Measurements from ENCODE around the gene GSS.
A peak's percentile ranks its signal among the peaks of the same experiment; 100 is the strongest.

GSS gene

DNA sequence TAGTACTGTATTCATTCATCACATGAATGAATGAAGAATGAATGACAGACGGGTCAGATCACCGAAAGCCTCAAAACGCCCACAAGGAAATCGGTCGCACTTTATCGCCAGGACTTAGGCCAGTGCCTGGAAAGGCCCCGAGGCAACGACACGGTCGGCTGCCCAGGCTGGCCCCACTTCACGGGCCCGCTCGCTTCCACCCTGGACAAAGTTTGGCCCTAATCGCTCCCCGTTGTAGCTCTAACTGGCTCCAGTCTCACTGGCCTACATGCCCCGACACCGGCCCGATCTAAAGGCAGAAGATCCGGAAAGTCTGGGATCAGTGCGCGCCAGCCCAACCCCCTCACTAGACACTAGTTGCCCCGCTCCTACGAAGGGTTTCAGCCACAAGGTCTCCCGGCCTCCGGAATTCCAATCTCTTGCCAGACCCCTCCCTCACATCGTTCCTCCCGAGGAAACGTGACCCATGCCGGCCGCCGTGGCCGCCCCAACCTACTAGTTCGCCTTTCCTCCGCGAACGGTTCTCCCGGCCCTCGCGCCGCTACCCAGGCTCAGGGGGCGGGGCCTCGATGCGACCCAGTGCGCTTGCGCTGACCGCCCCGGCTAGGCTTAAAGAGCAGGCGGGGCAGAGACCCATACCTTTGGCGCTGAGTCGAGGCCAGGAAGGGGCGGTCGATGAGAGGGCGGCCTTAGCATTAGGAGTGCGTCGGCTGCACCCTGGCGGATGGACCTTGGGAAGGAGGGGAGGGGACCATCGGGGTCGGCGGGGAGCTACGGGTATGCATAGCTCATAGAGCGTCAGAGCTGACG is at the start of gene GSS, which contains the start of gene MYH7B:
TSS of gene GSS (minus strand) at position 576 of the 810 bp plus-strand sequence. CDS start 3,954 bp downstream, outside the sequence.
TSS of gene MYH7B (plus strand) at position 638 of the 810 bp plus-strand sequence. CDS start 22,138 bp downstream, outside the sequence.
- DNase-seq (ENCODE audit: low spot score): peak; percentile 96

DNA sequence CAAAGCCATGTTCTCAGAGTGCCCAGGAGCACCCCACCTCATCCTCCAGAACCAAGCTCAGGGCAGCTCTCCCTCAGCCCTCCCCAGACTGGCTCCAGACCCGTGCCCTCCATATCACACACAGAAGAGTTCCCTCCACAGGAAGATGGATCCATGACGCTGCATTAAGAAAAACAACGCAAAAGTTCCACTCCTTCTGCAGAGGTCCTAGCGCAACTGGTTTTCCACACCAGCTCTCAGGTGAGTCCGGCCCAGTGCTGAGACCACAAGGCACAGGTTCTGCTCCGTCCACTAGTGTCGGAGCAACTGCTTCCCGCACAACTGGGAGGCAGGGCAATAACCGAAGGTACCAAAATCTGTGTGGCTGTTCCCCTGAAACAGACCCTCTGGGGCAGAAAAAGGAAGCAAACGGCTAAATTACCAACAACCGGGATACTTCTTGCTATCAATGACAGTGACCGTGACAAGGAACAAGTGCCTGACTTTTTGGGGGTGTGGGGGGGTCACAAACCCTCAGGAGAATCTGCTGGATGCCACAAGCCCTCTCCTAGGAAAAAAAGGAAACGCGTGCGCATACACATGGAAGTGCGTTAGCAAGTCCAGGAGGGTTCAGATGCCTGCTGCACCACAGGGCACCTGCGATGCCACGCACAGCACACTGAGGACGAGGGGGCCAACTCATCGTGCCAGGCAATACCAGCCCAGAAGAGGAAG is 49.3 kb upstream of the GSS start:
- DNase-seq (ENCODE audit: low spot score): no peak

DNA sequence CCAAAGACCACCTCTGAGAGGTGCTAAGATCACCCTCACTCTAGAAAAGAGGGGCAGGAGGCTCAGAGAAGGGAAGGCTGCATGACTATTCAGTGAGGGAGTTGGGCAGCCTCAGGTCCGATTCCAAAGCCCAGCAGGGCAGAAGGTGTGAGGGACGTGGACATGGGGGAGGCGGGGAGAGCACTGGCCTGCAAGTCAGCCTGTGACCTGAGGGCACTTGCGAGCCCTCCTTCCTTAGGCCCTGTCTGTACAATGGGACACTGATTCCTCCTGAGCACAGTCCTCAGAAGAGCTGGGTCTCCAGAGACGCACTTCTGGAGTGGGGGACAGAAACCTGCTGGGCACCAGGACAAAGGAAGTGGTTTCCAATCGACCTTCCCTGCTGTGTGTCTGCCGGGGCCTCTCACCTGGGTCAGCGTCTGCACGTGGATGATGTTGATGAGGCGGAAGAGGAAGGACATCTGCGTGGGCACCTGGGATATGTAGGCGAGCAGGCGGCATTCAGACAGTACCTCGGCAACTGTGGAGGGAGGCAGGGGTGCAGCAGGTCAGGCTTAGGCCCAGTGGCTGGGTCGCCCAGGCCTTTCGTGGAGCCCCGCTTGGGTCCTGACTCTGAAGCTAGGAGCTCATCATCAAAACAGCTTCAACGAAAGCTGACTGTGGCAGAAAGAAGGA is 48.6 kb upstream of the GSS start:
- no peak for DNase-seq (ENCODE audit: low spot score)

DNA sequence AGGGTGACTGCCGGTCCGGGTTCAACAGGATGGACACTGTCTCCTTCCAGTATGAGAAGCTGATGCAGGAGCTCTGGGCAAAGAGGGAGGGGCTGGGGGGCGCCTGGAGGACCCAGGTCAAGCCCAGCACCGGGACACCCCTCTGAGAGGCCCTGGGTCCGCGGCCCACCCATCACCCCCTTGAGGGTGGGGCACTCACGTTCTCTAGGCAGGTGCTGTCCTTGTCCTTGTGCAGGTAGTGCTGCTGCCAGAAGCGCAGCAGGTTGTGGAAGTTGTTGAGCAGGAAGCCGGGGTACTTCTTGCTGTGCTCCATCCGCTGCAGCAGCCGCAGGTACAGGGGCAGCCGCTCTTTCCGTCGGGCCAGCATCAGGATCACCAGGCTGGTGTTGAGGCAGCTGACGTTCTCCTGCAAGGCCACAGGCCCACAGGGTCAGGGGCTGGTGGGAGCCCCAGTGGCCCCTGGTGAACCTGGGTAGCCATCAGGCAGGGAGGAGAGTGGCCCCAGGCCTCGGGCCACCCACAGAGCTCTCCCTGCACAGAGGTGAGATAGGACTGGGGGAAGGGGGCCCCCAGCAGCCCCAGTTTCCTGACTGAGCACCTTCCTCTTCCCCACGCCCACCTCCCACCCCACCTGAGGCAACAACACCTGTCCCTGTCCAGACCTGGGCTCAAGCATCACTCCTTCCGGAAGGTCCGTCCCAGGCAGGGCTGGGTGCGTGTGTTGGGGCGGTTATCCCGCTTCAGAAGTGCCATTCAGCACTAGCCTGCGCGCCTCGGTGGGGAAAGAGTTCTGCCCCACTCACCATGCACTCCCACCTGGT is 47.8 kb upstream of the GSS start:
- no peak for DNase-seq (ENCODE audit: low spot score)

DNA sequence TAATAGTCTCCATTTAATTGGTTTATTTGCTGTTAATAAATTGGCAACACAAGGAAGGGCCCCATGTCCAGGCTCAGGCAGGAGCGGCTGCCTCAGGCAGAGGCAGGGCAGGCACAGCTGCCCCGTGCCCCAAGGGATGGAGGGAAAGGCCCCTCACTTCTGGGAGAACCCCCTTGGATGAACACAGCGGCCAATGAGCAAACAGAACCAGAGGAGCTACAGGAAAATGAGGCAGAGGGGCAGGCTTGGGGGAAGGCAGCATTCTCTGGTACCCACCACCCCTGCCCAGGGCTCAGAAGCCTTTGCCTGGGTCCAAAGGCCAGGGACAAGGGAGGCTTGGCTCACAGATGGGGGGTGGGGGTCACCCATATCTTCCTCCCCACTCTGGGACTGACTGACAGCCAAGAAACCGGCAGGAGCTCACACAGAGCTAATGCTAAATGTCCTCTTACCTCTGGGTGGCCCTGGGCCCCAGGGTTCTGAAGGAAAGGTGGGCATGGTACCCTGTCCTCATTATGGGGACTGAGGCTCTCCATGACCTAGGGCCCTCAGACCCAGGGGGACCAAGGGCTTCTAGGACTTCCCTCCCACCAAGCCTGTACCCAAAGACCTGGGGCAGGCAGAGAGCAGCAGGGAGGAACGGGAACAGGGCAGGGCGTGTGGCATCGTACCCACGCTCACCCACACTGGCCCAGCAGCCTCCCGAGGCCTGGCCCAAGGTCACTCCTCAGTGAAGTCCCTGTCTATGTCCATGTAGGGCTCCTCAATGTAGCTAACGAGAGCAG is 47.0 kb upstream of the GSS start:
- no peak for DNase-seq (ENCODE audit: low spot score)

DNA sequence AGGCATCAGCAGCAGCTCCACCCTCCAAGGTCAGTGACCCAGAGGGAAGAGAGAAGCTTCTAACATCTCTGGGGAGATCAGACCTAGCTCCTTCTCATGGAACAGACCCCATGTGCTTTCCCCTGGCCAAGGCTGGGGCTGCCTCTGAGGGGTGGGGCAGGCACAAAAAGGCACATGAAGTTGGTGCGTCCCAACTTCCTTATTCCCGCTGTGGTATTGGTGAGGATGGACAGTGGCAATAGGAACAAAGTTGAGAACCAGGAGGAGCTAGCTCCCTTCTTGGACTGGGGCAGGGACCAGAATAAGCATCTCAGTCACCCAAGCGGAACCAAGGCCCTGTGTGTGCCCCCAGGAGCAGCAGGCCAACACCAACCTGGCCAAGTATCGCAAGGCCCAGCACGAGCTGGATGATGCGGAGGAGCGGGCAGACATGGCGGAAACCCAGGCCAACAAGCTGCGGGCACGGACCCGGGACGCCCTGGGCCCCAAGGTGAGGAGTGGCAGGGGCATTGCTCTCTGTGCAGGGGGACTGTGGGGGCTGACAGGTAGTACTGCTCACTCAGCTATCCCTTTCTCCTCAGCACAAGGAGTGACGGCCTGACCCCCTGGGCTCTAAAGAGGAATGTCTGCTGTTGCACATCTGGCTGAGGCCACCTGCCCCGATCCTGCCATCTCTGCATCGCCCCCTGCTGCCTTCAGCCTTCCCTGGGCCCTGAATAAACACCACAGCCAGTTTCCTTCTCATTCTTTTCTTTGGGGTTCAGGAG is 46.2 kb upstream of the GSS start:
- DNase-seq (ENCODE audit: low spot score): peak; percentile 35

DNA sequence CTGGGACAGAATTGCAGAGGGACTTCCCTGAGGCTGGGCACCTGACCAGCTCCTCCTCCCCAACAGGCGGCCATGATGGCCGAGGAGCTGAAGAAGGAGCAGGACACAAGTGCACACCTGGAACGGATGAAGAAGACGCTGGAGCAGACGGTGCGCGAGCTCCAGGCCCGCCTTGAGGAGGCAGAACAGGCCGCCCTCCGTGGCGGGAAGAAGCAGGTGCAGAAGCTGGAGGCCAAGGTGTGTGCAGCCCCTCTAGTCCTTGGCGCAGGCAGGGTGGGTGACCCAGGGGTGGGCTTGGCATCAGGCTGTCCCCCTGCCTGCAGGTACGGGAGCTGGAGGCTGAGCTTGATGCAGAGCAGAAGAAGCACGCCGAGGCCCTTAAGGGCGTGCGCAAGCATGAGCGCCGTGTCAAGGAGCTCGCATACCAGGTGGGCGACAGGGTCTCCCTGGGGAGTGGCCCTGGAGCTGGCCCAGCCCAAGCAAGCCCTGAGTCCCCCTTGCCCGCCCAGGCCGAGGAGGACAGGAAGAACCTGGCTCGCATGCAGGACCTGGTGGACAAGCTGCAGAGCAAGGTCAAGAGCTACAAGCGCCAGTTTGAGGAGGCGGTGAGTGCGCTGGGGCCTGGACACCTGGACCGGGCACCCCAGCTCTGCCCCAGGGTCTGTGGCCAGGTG is 45.5 kb upstream of the GSS start:
- no peak for DNase-seq (ENCODE audit: low spot score)

DNA sequence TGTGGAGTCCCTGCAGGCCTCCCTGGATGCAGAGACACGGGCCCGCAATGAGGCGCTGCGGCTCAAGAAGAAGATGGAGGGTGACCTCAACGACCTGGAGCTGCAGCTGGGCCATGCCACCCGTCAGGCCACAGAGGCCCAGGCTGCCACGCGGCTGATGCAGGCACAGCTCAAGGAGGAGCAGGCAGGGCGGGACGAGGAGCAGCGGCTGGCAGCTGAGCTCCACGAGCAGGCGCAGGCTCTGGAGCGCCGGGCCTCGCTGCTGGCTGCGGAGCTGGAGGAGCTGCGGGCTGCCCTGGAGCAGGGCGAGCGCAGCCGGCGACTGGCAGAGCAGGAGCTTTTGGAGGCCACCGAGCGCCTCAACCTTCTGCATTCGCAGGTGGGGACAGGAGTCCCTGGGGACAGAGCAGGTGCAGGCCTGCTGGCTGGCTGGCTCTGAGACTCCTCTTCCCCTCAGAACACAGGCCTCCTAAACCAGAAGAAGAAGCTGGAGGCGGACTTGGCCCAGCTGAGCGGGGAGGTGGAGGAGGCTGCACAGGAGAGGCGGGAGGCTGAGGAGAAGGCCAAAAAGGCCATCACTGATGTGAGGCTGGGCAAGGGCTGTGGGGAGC is 44.8 kb upstream of the GSS start:
- DNase-seq (ENCODE audit: low spot score): peak; percentile 43

DNA sequence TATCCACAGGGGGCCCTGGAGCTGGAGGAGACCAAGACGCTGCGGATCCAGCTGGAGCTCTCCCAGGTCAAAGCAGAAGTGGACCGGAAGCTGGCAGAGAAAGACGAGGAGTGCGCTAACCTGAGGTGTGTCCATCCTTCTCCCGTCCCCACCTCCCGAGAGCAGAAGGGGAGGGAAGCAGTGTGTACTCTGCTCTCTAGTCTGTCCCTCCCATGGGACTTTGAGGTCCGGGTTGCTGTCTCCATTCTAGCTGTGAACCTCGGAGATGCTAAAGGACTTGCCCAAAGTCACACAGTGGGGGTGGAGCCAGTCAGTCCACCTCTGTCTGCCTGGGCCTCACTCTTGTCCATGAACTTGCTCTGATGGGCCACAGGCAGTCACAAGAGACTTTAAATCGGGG is 44.2 kb upstream of the GSS start:
- no peak for DNase-seq (ENCODE audit: low spot score)

DNA sequence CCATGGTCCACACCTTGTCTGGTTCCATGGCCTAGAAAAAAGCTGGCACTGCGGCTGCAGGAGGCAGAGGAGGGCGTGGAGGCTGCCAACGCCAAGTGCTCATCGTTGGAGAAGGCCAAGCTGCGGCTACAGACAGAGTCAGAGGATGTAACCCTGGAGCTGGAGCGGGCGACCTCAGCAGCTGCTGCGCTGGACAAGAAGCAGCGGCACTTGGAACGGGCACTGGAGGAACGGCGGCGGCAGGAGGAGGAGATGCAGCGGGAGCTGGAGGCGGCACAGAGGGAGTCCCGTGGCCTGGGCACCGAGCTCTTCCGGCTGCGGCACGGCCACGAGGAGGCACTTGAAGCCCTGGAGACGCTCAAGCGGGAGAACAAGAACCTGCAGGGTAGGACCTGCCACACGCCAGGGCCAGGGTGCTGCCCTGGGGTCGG is 43.4 kb upstream of the GSS start:
- no peak for DNase-seq (ENCODE audit: low spot score)

DNA sequence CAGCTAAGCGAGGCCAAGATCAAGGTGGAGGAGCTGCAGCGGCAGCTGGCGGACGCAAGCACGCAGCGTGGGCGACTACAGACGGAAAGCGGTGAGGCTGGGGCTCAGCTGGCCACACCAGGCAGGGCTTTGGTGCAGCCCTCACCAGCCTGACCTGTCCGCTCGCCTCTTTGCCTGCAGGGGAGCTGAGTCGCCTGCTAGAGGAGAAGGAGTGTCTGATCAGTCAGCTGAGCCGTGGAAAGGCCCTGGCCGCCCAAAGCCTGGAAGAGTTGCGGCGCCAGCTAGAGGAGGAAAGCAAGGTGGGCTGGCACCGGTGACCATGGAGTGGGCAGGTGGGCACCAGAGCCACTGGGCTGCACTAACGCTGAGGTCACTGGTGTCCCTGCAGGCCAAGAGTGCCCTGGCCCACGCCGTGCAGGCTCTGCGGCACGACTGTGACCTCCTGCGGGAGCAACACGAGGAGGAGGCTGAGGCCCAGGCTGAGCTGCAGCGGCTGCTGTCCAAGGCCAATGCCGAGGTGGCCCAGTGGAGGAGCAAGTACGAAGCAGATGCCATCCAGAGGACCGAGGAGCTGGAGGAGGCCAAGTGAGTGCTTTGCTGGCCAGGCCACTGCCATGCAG is 42.8 kb upstream of the GSS start:
- DNase-seq (ENCODE audit: low spot score): no peak

DNA sequence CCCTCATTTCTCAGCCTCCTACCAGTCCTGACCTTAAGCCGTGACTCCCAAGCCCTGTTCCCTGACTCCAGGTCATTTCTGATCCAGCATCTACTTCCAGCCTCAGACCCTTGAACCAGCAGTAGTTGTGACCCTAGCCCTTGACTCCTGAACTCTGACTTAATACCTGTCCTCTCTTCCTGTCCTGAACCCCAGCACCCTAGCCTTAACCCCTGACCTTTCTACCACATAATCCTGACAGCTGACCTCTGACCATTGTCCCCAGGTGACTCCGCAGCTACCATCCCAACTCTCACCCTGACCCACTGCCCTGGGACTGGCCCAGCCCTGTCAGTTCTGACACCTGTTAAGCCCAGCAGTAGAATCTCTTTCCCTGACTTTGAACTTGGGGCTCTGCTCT is 42.2 kb upstream of the GSS start:
- DNase-seq (ENCODE audit: low spot score): no peak

DNA sequence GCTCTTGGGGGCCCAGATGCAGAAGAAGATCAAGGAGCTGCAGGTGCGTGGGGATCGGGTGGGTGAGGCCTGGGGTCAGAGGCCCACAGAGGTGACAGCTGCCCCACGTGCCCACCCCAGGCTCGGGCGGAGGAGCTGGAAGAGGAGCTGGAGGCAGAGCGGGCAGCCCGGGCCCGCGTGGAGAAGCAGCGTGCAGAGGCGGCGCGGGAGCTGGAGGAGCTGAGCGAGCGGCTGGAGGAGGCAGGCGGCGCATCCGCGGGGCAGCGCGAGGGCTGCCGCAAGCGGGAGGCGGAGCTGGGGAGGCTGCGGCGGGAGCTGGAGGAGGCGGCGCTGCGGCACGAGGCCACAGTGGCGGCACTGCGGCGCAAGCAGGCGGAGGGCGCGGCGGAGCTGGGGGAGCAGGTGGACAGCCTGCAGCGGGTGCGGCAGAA is 41.5 kb upstream of the GSS start:
- DNase-seq (ENCODE audit: low spot score): no peak

DNA sequence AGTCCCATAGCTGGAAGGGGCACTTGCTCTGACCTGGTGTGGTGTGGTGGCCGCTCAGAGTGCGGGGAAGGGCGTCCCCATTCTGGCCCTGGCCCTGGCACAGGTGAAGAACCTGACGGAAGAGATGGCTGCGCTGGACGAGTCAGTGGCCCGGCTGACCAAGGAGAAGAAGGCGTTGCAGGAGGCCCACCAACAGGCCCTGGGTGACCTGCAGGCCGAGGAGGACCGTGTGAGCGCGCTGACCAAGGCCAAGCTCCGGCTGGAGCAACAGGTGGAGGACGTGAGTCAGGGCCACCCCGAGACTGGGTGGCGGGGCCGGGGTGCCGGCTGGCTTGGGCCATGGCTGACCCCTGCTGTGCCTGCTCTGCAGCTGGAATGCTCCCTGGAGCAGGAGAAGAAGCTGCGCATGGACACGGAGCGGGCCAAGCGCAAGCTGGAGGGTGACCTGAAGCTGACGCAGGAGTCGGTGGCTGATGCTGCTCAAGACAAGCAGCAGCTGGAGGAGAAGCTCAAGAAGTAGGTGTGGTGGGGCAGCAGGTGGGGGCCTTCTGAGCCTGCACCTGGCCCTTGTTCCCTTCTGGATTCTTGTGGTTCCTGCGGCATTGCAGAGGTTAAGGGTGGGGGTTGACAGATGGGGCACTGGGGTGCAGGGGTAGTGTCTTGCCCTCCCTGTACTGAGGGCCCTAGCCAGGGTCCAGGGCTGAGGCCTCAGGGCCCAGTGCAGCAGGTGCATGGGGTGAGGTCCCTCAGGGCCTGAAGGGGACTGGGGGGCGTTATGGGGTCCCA is 40.8 kb upstream of the GSS start:
- no peak for DNase-seq (ENCODE audit: low spot score)

DNA sequence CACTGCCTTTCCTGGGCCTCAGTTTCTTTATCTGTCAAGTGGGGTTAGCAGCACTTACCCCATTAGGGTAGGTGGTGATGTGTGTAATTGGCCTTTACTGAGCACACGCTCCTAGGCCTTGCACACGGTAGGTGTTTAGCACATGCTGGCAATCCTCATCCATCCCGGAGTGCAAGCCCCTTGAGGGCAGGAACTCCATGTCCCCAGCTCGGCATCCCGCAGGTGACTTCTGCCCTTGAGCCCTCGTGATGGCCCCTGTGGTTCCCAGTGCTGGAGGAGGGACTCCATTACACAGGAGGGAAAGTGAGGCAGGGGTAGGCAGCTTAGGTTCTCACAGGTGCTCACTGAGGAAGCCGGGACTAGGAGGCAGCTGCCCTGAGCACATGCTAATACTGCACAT is 40.1 kb upstream of the GSS start:
- DNase-seq (ENCODE audit: low spot score): no peak

DNA sequence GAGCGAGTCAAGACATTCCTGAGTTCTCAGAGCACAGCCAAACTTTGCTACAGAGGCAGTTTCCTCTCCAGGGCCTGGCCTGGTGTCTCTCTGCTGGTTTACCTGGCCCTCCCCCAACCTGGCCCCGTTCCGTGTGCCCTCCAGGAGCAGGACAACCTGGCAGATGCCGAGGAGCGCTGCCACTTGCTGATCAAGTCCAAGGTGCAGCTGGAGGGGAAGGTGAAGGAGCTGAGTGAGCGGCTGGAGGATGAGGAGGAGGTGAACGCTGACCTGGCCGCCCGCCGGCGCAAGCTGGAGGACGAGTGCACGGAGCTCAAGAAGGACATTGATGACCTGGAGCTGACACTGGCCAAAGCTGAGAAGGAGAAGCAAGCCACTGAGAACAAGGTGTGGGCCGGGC is 39.6 kb upstream of the GSS start:
- DNase-seq (ENCODE audit: low spot score): no peak

DNA sequence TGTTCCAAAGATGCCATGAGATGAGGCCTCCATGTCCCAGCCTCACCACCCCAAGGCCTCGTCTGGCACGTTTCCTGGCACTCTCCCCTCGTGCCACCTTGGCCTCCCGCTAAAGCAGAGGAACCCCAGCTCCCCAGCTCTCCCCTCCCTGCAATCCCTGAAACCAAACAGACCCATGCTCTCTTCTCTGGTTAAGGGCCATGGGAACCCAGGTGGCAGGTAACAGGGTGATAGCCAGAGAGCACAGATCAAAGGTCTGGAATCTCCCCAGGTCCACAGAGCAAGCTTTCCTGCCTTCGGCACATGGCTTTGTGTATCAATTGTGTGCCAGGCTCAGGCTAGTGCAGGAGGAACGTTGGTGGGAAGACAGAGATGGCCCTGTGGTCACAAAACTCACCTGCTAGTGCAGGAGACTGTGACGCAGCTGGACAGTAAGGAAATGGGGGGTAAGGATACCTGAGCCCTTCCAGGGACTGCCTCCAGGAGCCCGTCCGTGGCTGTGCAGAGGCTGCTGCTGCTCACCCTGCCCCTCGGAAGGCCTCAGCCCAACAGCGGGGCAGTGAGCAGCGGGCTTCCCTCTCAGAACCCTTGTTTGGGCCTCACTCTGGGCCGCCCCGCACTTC is 39.0 kb upstream of the GSS start:
- DNase-seq (ENCODE audit: low spot score): no peak
